GM21576 (cell line): ENCODE data around the gene SPAG16.
"Not testable (repeated sequence)": the region's sequence is repeated elsewhere in the genome, so short reads cannot be mapped to it uniquely, and the experiment has no call there.

Source experiments
- ATAC-seq: cut with Tn5 transposase; IDR thresholded peaks from one replicate; pipeline ENCODE4 v1.9.1; 2021; ENCODE audit warnings: mild to moderate bottlenecking, moderate library complexity; ENCODE audit not compliant: unreplicated experiment

The SPAG16 gene

GRCh38 chr2:213407027-213407426 is 122.8 kb downstream of the SPAG16 start:
- ATAC-seq = not testable (repeated sequence)

DNA sequence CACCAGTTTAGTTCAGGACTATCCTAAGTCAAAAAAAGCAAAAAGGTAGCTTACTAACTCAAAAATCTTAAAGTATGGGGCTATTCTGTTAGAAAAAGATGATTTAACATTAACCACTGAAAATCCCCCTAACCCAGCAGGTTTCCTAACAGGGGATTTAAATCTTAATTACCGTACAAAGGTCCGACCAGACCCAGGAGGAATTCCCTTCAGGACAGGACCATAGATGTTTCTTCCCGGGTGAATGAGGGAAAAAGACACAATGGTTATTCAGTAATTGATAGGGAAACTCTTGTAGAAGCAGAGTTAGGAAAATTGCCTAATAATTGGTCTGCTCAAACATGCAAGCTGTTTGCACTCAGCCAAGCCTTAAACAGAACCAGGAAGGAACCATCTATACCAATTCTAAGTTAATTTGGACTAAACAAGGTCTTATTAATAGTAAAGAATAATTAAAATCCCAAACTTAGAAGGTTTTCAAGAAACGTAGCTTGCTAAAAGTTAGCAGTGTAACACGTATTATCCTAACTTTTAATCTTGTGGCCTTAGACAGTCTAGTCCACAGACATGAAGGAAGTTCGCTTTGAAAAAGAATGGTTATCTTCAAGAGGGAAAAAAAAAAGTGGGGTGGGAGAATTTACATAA is 124.3 kb downstream of the SPAG16 start:
- not testable (repeated sequence) for ATAC-seq

GRCh38 chr2:213410687-213411086 is 126.4 kb downstream of the SPAG16 start:
- not testable (repeated sequence) for ATAC-seq

GRCh38 chr2:213411582-213412289 is 127.5 kb downstream of the SPAG16 start:
- ATAC-seq = no peak

DNA sequence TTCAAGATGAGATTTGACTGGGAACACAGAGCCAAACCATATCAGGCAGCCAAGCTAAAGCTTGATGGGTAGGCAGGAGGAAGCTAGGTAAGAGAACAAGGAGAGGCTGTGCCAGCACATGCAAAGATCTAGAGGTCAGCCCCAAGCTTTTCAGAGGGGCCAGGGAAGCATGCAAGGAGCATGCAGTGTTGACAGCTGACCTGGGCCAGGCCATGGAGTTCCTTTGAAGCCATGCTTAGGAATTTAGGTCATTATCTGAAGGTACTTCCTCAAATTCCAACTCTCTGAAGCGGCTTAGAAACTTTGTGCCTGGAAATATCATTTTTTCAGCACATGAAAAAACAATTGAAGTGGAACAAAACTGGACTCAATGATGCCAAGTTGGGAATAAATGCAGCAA is 130.8 kb downstream of the SPAG16 start:
- ATAC-seq = no peak

- no peak for ATAC-seq
These were observed 132.6 kb downstream of the SPAG16 start for GRCh38 chr2:213416832-213417231.

- no peak for ATAC-seq
These were observed 135.7 kb downstream of the SPAG16 start for GRCh38 chr2:213419980-213420379.

GRCh38 chr2:213420828-213421385 is 136.6 kb downstream of the SPAG16 start:
- no peak for ATAC-seq

GRCh38 chr2:213422211-213422610 is 137.9 kb downstream of the SPAG16 start:
- ATAC-seq = no peak

GRCh38 chr2:213425618-213426017 is 141.4 kb downstream of the SPAG16 start:
- no peak for ATAC-seq

- ATAC-seq = no peak
These were observed 145.3 kb downstream of the SPAG16 start for GRCh38 chr2:213429516-213429915.

DNA sequence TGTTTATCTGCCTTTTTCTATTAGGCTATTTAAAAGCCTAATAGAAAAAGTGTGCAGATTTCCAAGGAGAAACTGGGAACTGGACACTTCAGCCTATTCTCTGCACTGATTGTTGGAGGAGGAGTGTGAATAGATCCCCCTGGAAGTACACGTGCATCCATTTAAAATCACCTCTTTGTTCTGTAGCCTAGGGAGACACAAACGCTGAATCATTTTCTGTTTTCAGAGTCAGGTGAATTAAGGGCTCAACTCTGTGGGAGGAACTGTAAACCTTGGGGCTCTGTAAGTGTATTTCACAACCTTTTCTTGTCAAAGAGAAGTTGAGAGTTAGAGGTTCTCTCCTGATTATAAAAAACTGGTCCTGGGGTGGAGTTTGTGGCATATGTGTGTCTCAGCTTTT is 159.7 kb downstream of the SPAG16 start:
- no peak for ATAC-seq

GRCh38 chr2:213451542-213452239 is 167.4 kb downstream of the SPAG16 start:
- ATAC-seq = no peak

DNA sequence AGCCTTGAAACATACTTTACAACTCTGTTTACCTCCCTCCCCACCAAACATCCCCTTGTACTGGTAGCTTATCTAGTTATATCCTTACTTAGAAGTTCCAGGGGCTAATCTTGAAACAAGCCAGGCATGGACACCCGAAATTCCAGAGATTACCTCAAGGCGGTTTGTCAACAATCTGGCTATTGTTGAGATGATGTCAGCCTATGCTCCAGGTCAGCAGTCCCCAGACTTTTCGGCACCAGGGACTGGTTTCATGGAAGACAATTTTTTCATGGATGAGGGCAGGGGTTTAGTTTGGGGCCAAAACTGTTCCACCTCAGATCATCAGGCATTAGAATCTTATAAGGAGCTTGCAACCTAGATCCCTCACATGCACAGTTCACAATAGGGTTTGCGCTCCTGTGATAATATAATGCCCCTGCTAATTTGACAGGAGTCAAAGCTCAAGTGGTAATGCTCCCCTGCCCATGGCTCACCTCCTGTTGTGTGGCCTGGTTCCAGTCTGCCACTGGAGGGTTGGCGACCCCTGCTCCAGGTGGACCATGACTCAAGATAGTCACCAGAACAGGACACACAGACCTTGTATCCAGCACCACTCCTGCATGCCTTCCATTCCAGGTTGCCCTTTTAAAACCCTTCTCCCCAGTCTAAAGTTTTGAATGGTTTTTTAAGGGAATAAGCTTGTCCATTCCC is 171.2 kb downstream of the SPAG16 start:
- no peak for ATAC-seq

- ATAC-seq = no peak
These were observed 191.2 kb downstream of the SPAG16 start for GRCh38 chr2:213475433-213475832.

- ATAC-seq = no peak
These were observed 192.4 kb downstream of the SPAG16 start for GRCh38 chr2:213476641-213477040.

GRCh38 chr2:213490087-213490486 is 205.8 kb downstream of the SPAG16 start:
- ATAC-seq = no peak

DNA sequence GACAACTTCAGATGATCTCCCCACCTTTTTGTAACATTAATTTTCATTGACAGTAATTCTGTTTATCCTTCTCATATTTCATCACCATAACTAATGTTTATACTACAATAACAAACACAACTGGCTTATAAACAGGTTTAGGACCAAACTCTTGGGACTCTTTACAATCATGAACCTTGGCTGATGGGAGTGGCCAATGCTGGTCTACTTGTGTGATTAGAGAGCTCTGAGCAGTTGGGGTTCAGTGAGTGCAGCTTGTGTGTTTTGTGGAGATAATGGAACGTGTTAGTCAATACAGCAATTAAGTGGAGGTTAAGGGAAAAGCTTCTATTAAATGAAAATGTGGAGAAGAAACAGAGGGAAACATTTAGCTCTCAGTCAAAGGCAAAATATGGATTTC is 207.1 kb downstream of the SPAG16 start:
- ATAC-seq = no peak

GRCh38 chr2:213496226-213496625 is 212.0 kb downstream of the SPAG16 start:
- ATAC-seq = no peak

DNA sequence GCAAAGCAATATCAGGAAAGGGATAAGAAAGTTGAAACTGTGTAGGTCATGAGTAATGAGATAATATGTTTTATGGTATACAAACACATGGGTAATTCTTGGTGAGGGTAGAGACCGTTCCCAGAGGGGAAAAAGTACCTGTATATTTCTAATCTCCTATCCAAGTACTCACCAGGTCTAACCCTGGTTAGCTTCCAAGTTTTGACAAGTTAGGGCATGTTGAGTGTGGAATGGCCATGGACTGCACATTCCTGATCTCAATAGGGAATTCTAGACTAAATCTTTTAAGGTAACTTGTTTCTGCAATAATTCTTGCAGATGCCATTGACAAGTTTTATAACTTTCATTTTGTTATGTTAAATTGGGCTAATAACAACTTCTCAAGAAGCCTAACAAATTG is 216.6 kb downstream of the SPAG16 start:
- no peak for ATAC-seq

GRCh38 chr2:213524164-213524563 is 239.9 kb downstream of the SPAG16 start:
- no peak for ATAC-seq
